ENCODE results near the gene FRMD4A.
"Not testable (repeated sequence)": the region's sequence is repeated elsewhere in the genome, so short reads cannot be mapped to it uniquely, and the experiment has no call there.

FRMD4A gene

DNA sequence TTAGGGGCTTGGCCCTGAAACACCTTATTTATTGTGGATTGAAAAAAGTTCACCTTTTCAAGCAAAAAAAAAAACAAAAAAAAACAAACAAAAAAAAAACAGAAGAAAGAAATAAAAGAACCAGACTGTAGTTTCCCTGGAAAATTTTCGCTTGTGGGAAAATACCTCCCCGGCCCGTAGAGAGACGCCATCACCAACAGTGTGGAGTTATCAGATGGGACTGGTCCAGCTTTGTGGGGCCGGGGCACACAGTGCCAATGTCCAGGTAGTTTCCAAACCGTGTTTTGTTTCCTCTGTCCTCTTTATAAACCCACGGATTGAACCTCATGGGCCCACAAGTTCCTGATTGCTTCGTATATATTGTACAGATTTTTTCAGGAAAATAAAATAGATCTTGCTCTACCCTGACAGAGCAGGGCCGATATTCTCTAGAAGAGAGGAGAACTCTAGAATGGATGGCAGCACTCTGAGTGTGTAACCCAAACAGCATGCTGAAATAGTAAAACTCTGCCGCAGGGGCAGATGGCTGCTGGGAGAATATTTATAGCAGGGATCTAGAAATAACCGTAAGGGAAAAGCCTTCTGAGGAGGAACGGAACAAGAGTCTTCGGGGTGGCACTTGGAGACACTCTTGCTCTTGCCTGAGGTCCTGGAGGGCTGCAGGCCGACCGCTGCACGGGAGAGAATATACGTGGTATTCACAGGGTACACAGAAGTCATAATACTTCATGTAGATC is 241.0 kb downstream of the FRMD4A start:
- DNase-seq = no peak

GRCh38 chr10:14087566-14087965 is 243.2 kb downstream of the FRMD4A start:
- no peak for DNase-seq

DNA sequence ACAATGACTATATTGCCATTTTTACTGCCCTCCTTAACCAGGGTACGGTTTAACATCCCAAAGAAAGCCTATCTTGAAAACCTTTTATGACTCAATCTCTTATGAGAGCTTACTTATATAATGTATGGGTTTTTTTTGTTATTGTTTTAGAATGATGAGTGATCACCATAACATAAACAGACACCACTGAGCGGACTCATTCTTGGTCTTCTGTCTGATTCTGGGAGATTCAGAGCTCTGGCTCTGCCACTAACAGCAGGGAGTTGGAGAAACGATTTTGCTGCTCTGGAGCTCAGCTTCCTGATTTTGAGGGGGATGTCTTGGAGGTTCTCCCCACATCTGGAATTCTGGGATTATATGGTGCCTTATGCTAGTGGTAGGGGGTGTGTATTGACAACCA is 244.1 kb downstream of the FRMD4A start:
- no peak for DNase-seq

DNA sequence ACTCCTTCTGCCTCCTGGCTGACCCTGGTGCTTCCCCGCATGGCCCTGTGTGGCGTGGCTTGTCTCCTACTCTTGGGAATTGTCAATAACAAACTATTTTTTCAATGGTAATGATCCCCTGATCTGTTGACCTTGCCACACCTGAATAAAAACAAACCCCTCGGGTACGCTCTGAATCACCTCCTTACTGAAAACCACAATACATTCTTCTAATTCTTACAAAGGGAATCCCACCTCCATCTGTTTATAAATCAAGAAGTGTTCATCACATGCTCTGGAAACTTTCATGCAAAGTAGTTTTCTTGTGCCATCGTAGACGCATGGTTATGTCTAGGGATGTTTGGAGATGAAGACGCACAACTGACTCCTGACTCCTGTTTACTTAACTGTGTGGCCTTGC is 245.8 kb downstream of the FRMD4A start:
- no peak for DNase-seq

GRCh38 chr10:14080795-14081194 is 249.9 kb downstream of the FRMD4A start:
- no peak for DNase-seq

- no peak for DNase-seq
Measured at GRCh38 chr10:14077430-14077829, 253.3 kb downstream of the FRMD4A start.

DNA sequence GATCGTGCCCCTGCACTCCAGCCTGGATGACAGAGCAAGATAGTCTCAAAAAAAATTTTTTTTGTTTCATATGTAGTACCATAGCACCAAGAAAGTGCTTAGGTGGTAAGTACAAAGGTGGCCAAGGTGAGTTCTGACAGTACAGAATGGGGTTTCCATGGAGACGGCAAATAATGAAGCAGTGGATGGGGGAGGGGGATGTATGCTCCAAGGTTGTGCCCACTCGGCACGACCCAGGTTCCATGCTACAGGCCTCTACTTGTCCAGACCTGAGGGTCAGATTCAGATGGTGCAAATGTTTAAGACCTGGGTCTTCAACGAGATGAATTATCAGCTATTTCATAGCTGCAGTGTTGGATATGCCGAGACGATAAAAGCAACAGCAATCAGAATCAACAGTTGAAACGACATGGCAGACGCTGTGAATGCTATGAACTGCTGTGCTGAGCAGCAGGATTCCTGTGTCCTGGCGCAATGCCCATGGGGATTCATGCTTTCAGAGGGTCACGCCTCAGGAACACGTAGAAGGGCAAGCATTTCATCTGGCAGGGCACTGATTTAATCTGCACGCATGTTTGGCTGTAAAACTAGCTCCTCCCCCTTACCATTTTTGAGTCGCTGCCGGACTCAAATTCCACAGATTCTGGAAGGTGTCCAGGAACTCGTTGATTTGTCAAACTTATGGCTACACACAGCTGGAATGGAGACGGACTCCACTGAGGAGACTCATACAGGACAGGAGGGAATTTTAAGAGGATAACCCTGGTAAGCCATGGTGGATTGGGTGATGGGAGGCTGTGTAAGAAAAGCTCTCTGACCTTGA is 256.5 kb downstream of the FRMD4A start:
- DNase-seq = peak; percentile 93

DNA sequence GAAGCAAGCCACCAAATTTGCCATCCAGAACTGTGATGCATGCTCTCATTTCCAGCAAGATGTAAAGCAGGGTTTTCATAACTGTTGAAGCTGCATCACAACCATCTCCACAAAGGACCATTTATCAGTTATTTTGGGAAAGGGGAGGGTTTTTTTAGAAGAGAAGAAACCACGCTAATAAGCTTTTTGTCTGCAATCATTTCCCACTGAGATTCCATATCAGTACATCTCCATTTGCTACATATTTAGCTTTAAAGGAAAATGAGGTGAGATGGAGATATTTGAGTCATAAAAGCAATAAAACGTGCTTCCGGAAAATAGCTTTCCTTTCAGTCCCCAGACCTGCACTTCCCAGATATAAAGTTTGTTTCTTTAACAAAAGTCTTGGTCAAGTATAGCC is 258.2 kb downstream of the FRMD4A start:
- DNase-seq = no peak

DNA sequence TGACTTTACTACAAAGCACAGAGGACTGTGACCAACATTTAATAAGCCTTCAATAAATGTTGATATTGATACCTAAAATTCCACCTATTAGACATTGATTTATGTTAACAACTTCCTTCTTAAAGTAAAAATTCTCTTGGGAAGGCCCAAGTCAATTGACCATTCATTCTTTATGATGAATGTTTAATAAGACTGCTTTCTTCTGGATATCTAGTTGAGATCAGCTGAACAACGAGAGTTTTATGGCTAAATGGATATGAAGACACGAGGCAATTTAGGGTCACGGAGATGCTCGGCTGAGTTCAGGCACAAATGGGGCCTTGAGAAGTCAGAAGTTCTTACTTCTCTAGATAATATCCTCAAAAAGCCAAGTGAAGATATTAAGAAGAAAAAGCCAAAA is 258.8 kb downstream of the FRMD4A start:
- no peak for DNase-seq

DNA sequence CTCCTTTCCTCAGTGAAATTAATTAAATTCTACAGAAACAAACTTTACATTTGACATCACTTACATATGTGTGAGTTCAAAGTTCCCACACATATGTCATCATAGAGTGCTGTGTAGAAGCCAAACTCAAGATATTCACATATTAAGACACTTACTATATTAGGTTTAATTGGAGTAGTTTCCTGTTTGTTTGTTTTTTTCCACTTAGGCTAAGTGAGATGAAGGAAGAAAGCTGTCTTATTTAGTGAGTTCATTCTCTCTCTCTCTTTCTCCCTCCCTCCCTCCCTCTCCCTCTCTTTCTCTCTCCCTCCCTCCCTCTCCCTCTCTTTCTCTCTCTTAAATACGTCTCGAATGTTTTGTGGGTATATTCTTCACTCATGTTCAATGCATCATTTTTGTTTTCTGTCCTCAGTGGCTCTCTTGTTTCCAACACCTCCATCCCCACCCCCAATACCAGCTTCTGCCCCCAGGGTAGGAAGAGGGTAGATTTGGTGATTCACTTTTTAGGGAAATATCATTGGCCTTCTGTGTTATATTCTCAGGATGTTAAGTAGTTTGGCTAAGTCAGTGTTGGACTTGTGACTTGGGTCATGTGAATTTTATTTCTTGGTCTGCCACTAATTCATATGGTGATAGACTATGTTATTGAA is 262.0 kb downstream of the FRMD4A start:
- no peak for DNase-seq

GRCh38 chr10:14067638-14068037 is 263.1 kb downstream of the FRMD4A start:
- not testable (repeated sequence) for DNase-seq

GRCh38 chr10:14066106-14066505 is 264.6 kb downstream of the FRMD4A start:
- no peak for DNase-seq

DNA sequence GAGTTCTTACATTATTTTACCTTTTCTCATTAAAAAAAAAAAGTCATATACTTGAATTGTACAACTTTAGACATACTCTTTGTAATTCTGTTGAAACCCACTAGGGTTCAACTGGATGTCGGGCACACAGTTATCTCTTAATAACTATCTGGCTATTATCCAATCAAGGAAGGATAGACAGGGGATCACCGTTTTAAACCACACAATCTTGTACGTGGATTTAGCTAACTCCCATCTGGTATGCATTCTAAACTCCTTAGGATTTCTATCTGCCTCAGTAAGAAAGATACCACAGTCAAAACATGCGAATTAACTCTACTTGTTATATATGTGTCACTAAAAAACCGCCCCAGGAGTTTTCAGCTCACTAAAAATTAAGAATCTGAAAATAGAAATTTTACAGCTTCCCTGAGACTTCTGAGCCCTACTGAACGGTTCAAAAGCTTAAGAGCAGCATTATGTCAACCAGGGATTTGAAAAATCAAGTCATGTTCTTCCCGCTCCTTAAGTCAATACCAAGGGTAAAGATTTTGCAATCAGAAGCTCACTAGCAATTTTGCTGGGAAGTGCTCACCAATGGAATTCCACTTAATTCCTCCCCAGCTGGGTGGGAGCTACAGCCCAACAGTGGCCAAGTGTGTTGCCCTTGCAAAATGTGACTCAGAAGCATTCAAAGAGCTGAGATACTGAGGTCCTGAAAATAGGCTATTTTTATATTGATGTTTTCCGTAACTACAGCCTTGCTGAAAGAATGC is 267.0 kb downstream of the FRMD4A start:
- DNase-seq = peak; percentile 22

GRCh38 chr10:14062528-14063260 is 268.0 kb downstream of the FRMD4A start:
- DNase-seq = no peak

- no peak for DNase-seq
Measured at GRCh38 chr10:14060320-14061070, 270.2 kb downstream of the FRMD4A start.

- DNase-seq = peak; percentile 84
Measured at GRCh38 chr10:14056610-14057332, 274.0 kb downstream of the FRMD4A start.

GRCh38 chr10:14052931-14053330 is 277.8 kb downstream of the FRMD4A start:
- no peak for DNase-seq

GRCh38 chr10:14050598-14050997 is 280.1 kb downstream of the FRMD4A start:
- no peak for DNase-seq

GRCh38 chr10:14048930-14049613 is 281.7 kb downstream of the FRMD4A start:
- DNase-seq = no peak

- DNase-seq = no peak
Measured at GRCh38 chr10:14047431-14047830, 283.3 kb downstream of the FRMD4A start.
